ENCODE data around the gene PGM5. TPM values are rescaled to one million over a fixed set of nuclear protein-coding genes. Genes with fewer than 3 reads are reported as not detected.

PGM5 gene
- total RNA-seq, 1 experiment from 2014 or later = not detected

- DNase-seq (ENCODE audit: low spot score) = no peak
These were observed 180.6 kb downstream of the PGM5 start for GRCh38 chr9:68536876-68537615.

GRCh38 chr9:68537616-68537880, 181.1 kb downstream of the PGM5 start:
- no peak for DNase-seq (ENCODE audit: low spot score)

- no peak for DNase-seq (ENCODE audit: low spot score)
These were observed 181.8 kb downstream of the PGM5 start for GRCh38 chr9:68538200-68538599.

GRCh38 chr9:68540712-68541535, 184.5 kb downstream of the PGM5 start, which contains the start of gene TMEM252:
TSS of gene TMEM252 (minus strand) at chr9:68540883. CDS start at chr9:68540814, 69 bp downstream.
- no peak for DNase-seq (ENCODE audit: low spot score)

GRCh38 chr9:68541568-68541967, 185.2 kb downstream of the PGM5 start:
- no peak for DNase-seq (ENCODE audit: low spot score)

GRCh38 chr9:68545033-68545705, 188.8 kb downstream of the PGM5 start:
- no peak for DNase-seq (ENCODE audit: low spot score)

GRCh38 chr9:68546596-68547390, 190.4 kb downstream of the PGM5 start:
- DNase-seq (ENCODE audit: low spot score) = no peak

- no peak for DNase-seq (ENCODE audit: low spot score)
These were observed 191.0 kb downstream of the PGM5 start for GRCh38 chr9:68547417-68547816.

- no peak for DNase-seq (ENCODE audit: low spot score)
These were observed 191.8 kb downstream of the PGM5 start for GRCh38 chr9:68548241-68548640.

GRCh38 chr9:68551191-68551590, 194.8 kb downstream of the PGM5 start:
- no peak for DNase-seq (ENCODE audit: low spot score)

- peak; percentile 11 for DNase-seq (ENCODE audit: low spot score)
These were observed 196.5 kb downstream of the PGM5 start for GRCh38 chr9:68552700-68553476.

- no peak for DNase-seq (ENCODE audit: low spot score)
These were observed 199.2 kb downstream of the PGM5 start for GRCh38 chr9:68555437-68556150.

- DNase-seq (ENCODE audit: low spot score) = no peak
These were observed 202.1 kb downstream of the PGM5 start for GRCh38 chr9:68558545-68558944.

- DNase-seq (ENCODE audit: low spot score) = peak; percentile 7
These were observed 203.8 kb downstream of the PGM5 start for GRCh38 chr9:68560071-68560844.

- no peak for DNase-seq (ENCODE audit: low spot score)
These were observed 206.1 kb downstream of the PGM5 start for GRCh38 chr9:68562461-68562860.

- no peak for DNase-seq (ENCODE audit: low spot score)
These were observed 211.2 kb downstream of the PGM5 start for GRCh38 chr9:68567565-68567964.

- DNase-seq (ENCODE audit: low spot score) = no peak
These were observed 217.7 kb downstream of the PGM5 start for GRCh38 chr9:68574150-68574549.

- DNase-seq (ENCODE audit: low spot score) = no peak
These were observed 219.4 kb downstream of the PGM5 start for GRCh38 chr9:68575817-68576216.

GRCh38 chr9:68577774-68578591, 221.6 kb downstream of the PGM5 start:
- DNase-seq (ENCODE audit: low spot score) = no peak

Measured in A172 (cell line).